ENCODE data around the gene DNMT1.
"Not testable (repeated sequence)": the region's sequence is repeated elsewhere in the genome, so short reads cannot be mapped to it uniquely, and the experiment has no call there.

Gene DNMT1

DNA sequence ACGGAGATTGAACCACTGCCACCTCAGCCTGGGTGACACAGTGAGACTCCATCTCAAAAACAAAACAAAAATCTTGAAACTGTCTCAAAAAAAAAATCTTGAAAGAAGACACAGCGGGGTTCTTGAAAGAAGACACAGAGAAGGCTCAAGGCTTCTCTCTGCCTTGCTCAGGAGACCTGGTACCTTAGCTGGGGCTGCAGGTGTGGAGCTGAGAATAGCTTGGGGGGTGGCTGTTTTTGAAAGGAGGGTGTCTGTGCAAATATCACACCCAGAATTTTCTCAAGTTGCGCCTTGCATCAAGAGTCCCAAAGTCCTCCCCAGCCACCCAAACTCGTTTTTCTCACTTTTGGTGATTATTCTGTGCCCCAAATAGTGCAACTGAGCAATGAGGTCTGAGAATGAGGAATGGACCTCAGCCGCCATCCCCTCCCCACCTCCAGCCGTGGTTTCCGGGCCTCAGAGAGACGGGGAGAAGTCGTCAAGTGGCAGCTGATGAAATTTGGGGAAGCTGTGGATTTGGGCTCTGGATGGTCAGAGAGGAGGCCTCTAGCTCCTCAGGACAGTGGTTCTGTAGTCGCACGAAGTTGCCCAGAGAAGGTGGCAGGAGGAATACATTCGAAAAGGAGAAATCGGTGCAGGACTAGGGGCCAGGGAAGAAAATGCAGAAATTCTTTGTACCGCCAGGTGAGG lies 27.6 kb upstream of the DNMT1 start:
- DNase-seq (ENCODE audit: low read depth, low spot score) = no peak

DNA sequence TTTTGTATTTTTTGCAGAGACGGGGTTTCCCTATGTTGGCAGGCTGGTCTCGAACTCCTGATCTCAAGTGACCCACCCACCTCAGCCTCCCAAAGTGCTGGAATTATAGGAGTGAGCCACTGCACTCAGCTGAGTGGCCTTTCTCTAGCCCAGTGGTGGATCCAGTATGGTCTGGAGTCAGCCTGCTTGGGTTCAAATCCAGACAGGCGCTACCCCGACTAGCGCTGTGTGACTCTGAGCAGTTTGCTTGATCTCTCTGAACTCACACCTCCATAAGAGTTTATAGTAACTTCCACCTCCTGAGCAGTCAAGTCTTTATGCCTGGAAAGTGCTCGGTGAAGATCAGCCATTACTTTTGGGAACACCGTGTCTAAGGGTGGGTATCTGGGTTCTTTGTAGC lies 25.9 kb upstream of the DNMT1 start:
- DNase-seq (ENCODE audit: low read depth, low spot score) = no peak

DNA sequence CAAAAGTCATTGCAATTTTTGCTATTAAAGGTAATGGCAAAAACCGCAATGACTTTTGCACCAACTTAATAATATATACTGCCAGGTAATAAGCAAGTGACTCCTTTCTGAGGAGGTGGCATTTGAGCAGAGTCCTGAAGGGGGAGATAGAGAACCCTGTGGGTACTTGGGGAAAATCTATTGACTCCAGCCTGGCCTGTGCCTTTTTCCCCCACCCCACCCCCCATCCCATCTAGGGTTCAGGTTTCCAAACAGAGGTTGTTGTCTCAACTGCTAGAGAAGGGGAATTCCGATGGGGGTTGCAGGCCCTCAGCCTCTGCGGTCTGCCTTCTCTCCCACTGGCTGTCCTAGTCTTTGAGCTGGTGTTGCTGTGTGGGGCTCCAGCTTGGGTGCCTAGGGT lies 24.9 kb upstream of the DNMT1 start:
- no peak for DNase-seq (ENCODE audit: low read depth, low spot score)

DNA sequence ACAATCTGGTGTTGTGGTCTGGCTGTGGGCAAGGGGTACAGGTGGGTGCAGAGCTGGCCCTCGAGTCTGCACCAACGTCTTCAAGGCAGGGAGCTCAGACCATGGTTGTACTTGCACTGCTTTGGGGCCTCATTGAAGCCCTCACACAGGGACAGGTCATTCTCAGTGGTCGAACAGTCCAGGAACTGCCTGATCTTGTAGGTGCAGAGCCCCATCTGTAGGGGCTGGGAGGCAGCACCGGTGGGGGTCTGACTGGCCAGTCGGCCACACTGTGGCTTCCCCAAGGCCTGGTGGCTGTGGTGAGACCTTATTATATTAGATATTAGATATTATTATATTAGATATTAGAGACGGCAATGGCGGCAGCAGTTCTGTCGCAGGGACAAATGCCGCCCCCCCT lies 22.3 kb upstream of the DNMT1 start:
- no peak for DNase-seq (ENCODE audit: low read depth, low spot score)

GRCh38 chr19:10214784-10215183 lies 20.0 kb upstream of the DNMT1 start:
- DNase-seq (ENCODE audit: low read depth, low spot score) = no peak

GRCh38 chr19:10211691-10212090 lies 16.9 kb upstream of the DNMT1 start:
- DNase-seq (ENCODE audit: low read depth, low spot score) = no peak

- no peak for DNase-seq (ENCODE audit: low read depth, low spot score)
Observed at GRCh38 chr19:10211061-10211460, 16.3 kb upstream of the DNMT1 start.

DNA sequence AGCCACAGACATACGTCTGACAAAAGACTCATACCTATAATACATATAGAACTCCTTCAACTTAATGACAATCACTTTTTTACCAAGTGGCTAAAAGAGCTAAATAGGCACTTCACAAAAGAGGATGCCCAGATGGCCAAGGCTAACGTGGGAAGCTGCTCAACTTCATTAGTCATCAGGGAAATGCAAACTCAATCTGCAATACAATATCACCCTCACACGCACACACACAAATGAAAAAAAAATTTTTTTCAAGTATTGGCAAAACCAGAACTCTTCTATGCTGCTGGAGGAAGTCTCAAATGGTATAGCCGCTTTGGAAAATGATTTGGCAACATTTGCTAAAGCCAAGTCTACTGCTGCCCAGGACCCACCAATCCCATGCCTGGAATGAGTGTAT lies 14.6 kb upstream of the DNMT1 start:
- DNase-seq (ENCODE audit: low read depth, low spot score) = no peak

GRCh38 chr19:10207026-10207425 lies 12.3 kb upstream of the DNMT1 start:
- DNase-seq (ENCODE audit: low read depth, low spot score) = no peak

DNA sequence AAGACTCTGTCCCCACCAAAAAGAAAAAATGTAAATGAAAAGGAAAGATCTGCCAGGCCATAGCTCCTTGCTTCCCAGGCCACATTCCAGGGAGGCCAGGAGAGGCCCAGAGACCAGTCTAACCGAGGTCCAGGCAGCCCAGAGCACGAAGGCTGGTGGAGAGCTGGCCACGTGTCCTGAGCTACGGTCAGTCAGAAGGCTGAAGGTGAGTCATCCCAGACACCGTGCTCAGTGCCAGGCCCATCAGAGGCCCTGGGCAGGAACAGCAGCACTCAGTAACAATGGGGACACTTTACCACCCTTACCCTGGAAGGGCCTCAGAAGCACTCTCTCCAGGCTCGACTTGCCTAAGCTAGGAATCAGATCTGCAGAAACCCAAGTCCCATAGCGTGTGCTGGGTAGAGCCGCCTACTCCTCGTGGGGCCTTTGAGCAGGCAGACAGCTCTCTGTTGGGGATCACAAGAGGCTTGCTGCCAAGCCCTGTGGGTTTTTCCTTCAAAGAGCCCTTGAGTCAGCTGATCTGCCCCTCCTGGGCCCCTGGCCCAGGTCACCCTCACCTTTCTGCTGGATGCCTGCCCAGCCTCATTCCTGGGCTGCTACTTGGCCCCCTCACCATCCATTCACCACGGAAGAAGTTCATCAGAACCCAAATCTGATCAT lies 11.6 kb upstream of the DNMT1 start:
- DNase-seq (ENCODE audit: low read depth, low spot score) = no peak

- no peak for DNase-seq (ENCODE audit: low read depth, low spot score)
Observed at GRCh38 chr19:10205636-10206035, 10.9 kb upstream of the DNMT1 start.

- no peak for DNase-seq (ENCODE audit: low read depth, low spot score)
Observed at GRCh38 chr19:10203686-10204085, 8.9 kb upstream of the DNMT1 start.

DNA sequence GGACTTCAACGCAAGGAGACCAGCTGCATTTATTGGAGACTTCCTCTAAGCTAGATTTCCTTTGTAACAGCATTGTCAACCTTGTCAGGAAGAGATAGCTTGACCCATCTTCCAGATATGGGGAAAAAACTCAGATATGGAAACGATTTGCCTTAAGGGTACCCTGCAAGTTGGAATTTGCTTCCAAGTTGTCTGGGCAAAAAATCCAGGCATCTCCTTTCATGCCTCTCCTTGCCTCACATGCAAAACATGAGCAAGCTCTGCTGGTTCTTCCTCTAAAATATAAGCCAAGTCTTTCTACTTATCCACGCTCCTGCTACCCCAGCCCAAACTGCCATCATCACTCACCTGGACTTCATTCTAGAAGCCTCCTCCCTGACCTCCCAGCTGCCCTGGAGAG lies 6.4 kb upstream of the DNMT1 start:
- DNase-seq (ENCODE audit: low read depth, low spot score) = no peak

DNA sequence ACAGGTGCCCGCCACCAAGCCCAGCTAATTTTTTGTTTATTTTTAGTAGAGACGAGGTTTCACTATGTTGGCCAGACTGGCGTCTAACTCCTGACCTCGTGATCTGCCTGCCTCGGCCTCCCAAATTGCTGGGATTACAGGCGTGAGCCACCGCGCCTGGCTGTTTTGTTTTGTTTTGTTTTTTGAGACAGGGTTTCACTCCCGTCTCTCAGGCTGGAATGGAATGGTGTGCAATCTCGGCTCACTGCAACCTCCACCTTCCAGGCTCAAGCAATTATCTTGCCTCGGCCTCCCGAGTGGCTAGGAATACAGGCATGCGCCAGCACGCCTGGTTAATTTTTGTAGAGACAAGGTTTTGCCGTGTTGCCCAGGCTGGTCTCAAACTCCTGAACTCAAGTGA lies 5.3 kb upstream of the DNMT1 start:
- DNase-seq (ENCODE audit: low read depth, low spot score) = not testable (repeated sequence)

GRCh38 chr19:10198889-10199644 lies 4.3 kb upstream of the DNMT1 start:
- DNase-seq (ENCODE audit: low read depth, low spot score) = not testable (repeated sequence)

DNA sequence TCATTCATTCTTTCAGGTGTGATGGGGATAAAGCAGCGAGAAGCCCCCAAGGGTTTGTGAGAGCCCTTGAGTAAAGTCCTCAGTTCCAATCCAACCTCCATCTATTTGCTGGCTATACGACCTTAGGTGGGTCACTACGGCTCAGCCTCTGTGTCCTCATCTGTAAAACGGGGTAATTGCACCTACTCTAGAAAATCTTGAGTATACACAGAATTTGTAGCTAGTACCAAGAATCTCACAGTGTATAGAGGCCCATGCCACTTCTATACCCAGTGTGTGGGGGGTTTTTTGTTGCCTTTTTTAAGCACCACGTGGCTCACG lies 406 bp upstream of the DNMT1 start:
- no peak for DNase-seq (ENCODE audit: low read depth, low spot score)

GRCh38 chr19:10193790-10194499 lies 808 bp downstream of the DNMT1 start:
- DNase-seq (ENCODE audit: low read depth, low spot score) = no peak

GRCh38 chr19:10192922-10193321 lies 1.8 kb downstream of the DNMT1 start:
- DNase-seq (ENCODE audit: low read depth, low spot score) = no peak

DNA sequence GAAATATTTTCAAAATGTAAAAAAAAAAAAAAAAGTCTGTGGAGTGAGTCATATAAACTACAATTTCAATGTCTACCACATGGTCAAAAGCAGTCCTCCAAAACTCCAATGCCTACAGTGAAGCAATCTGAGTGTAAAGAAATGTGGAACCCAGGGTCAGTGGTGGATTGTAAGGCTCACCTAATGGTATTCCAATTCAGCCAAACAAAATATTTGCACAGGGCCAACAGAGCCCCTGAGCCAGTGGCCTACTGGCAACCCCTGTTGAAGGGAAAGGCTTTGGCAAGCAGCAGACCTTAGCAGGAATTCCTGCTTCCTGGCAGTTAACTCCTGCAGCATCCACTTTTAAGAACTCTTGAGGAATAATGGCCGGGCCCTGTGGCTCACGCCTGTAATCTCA lies 3.4 kb downstream of the DNMT1 start:
- peak; percentile 86 for DNase-seq (ENCODE audit: low read depth, low spot score)

GRCh38 chr19:10190026-10190425 lies 4.7 kb downstream of the DNMT1 start:
- DNase-seq (ENCODE audit: low read depth, low spot score) = no peak

DNA sequence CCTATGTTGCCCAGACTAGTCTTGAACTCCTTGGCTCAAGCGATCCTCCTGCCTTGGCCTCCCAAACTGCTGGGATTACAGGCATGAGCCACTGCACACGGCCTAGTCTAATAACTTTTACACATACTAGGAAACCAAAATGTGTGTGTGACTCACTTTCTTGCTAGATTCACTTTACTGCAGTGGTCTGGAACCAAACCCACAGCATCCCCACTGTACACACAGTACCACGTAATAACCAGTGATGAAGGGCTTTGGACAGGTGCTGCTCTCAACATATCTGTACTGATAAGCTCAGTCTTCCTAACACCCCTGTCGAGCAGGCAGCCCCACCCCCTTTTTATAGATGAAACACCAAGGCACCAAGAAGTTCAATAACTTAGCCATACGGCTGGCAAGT lies 5.1 kb downstream of the DNMT1 start:
- no peak for DNase-seq (ENCODE audit: low read depth, low spot score)

GRCh38 chr19:10187315-10187714 lies 7.4 kb downstream of the DNMT1 start:
- no peak for DNase-seq (ENCODE audit: low read depth, low spot score)

Data from brain pericyte (primary cell).